ENCODE measurements around the gene AEN.

The AEN gene

DNA sequence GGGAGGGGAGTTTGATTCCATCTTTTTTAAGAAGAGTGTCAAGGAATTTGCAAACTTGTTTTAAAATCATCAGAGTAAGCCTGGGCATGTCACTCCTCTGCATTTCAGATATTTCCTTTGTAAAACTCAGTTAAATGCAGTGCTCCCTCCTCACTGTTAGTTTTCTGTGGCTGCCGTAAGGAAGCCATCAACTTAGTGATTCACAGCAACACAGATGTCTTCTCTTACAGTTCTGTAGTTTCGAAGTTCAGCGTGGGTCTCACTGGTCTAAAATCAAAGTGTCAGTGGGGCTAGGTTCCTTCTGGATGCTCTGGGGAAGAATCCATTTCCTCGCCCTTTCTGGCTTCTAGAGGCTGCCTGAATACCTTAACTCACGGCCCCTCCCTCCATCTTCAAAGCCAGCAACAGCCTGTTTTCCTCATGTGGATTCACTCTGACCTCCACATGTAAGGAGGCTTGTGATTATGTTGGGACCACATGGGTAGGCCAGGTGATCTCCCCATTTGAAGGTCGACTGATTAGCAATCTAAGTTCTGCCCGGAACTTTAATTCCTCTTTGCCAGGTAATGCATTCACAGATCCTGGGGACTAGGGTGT lies 30.1 kb downstream of the AEN start:
- DNase-seq, result no peak

DNA sequence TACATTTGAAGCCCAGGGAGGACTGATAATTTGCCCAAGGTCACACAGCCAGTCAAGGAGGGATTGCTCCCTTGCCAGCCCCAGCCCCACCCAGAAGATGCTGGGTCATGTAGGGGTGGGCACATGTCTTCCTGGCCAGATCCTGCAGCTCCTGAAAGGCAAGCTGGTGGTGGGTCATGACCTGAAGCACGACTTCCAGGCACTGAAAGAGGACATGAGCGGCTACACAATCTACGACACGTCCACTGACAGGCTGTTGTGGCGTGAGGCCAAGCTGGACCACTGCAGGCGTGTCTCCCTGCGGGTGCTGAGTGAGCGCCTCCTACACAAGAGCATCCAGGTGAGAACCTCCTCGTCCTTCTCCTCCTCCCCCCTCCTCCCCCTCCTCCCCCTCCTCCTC lies 30.8 kb downstream of the AEN start:
- no peak for DNase-seq

- no peak for DNase-seq
Observed at GRCh38 chr15:88652456-88653199, 31.5 kb downstream of the AEN start.

DNA sequence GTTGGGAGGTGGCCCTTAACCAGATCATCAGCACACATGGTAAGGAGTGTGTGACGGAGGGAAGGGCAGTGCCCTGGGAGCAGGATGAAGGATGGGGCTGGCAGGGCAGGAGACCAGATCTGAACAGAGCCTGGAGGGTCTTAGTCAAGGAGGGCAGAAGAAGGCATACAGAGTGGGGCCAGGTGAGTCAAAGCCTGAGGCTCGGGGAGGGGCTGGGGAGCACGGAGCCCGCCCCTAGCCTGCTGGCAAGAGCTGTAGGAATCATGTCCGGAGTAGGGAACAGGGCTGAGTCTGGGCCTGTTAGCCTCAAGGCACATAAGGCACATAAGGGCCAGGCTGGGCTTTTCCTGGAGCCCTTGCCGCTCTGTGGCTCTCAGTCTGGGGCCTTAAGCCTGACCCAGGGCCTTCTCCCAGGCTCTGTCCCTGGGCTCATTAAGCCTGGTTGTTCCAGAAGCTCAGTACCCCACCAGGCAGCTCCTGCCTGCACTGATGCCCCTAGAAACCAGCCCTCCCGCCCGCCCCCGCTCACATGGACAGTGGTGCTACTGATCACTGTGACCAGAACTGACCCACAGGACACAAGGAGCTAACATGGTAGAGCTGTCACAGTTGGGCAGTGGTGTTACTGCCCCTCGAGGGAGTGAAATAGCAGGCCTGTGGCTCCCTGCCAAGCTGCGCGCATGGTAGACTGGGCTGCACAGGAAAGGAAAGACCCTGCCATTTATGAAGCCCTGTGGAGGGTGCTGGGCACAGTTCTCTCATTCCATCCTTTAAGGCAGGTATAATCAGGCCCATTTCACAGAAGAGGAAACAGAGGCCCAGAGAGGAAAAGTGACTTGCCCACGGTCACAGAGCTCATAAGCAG lies 32.3 kb downstream of the AEN start:
- DNase-seq, result no peak

- no peak for DNase-seq
Observed at GRCh38 chr15:88654430-88655102, 33.4 kb downstream of the AEN start.

DNA sequence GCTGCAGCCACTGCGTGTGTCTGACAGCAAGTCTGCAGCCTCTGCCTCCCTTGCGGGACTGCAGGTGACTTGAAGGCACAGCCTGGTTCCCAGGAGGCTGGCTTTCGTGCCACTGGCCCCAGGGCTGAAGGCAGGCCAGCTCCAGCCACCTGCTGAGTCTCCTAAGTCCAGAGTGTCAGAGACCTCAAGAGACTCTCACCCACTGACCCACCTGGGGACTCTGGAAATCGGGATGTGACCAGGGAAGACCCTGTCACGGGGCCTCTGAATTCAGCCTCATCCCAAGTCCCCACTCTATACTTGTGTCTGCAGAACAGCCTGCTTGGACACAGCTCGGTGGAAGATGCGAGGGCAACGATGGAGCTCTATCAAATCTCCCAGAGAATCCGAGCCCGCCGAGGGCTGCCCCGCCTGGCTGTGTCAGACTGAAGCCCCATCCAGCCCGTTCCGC lies 34.0 kb downstream of the AEN start:
- no peak for DNase-seq

DNA sequence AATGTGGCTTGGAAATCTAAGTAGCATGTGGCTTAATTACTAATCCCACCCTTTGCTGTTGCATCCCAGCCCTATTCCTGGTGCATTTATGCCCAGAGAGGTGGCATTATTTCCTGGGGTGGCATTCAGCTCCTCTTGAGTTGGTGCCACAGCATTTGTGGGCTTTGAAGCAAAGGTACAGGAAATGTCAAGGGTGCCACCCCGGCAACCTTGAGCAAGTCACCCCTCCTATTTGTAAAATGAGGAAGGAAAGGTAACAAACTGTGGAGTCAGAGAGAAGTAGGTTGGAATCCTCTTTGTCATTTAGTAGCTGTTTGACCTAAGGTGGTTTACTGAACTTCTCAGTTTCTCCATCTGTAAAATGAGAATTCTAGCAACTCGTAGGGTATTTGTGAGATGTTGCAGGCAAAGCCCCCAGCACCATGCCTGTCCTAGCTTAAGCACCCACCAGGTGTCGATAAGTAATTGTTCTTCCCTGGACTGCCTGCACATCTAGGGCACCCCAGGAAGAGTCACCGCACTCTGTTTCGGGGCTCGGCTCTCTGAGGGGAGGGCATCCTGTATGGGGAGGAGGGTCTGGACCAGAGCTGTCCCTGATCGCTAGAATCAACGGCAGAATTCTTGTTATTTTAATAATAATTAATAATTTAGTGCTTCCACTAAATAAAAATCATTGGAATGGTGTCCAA lies 34.8 kb downstream of the AEN start:
- no peak for DNase-seq

DNA sequence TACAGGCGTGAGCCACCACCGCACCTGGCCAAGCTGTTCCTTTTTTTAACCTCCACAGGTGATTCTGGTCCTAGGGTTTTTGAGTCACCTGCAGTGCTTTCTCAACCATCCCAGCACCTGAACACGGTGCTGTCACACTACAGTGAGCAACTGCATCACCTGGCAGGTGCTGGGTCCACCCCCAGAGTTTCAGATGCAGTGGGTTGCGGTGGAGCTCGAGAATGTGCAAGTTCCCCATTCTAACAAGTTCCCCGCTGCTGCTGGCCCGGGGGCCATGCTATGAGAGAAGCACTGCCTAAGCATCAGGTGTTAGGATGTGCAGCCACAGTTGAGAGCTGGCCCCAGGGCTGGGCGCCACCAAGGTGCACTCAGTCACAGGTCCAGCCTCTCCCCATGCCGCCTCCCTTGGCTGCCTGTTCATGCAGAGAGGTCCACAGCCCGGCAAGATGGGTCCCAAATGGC lies 35.7 kb downstream of the AEN start:
- no peak for DNase-seq

GRCh38 chr15:88657326-88658069 lies 36.4 kb downstream of the AEN start:
- no peak for DNase-seq

- no peak for DNase-seq
Observed at GRCh38 chr15:88658070-88658965, 37.2 kb downstream of the AEN start.

DNA sequence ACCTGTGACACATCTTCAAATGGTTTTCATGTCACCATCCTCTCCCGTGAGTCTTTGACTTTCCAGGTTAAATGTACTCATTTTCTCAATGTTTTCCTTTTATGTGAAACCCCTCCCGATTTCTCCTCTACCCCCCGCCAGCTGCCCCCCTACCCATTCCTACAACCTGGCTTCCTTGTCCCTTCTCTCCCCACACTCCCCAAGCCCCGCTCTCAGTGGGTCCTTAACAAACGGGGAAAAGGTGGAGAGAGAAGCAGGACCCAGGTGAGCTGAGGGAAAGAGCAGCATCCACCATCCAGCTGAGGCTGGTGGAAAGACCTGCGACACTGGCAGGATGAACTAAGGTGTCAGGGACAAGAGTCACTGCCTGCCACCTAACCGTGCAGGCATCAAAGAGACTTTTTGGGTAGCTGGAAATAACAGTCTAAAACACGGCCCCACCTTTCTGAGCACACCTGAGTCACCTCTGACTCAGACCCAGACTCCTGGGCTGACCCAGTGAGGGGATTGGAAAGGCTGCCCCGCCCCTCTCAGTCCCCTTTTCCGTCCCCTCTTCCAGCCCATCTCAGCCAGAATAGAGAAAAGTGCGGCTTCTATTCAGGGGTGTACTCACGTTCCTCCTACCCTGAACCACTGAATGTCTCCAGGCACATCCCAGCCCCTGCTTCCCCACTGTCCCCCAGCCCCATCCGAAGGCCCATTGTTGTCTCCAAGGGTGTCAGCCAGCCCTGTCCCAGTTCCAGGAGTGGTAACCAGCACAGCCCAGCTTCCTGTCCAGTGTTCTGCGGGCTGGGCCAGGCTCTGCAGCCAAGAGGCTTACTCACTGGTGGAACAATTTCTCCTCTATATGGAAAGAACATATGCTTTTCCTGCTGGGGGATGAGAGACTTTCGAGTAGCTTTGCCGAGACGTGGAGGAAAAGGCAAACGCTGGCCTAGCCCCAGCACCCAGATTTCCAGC lies 38.1 kb downstream of the AEN start:
- DNase-seq, result no peak

- DNase-seq, result no peak
Observed at GRCh38 chr15:88661041-88661700, 40.0 kb downstream of the AEN start.

- no peak for DNase-seq
Observed at GRCh38 chr15:88661761-88662556, 40.8 kb downstream of the AEN start.

DNA sequence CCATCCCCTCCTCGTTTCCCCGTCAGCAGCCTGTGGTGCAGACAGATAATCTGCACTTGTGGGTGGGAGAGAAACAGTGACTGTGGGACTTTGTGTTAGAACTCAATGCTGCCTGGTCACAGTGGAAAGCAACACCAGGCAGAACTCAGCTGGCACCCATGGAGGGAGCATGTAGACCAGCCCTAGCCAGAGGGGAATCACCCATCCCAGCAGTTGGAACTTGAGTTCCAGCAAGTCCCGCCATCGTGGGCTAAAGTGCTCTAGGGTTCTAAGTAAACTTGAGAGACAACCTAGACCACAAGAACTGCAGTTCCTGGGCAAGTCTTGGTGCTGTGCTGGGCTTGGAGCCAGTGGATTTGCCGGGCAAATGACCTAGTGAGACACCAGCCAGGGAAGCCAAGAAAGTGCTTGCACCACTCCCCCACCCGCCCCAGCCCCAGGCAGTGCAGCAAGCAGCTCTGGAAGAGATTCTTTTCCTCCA lies 42.0 kb downstream of the AEN start:
- DNase-seq, result no peak

GRCh38 chr15:88664151-88664778 lies 43.1 kb downstream of the AEN start:
- peak in 1 of 4 experiments; percentile 21 for DNase-seq

- DNase-seq, result no peak
Observed at GRCh38 chr15:88674661-88675060, 53.5 kb downstream of the AEN start.

DNA sequence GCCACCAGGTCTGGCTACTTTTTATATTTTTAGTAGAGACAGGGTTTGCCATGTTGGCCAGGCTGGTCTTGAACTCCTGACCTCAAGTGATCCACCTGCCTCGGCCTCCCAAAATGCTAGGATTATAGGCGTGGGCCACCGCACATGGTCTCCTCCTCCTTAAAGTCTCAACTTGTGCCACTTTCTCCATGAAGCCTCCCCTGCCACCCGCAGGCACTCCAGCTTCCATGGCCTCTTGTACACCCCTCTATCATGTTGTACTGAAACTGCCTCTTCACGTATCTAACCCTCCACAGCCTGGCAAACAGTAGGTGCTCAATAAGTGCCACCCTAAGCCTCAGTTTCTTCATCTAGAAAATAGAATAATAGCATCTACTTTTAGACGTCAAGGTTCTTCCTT lies 57.6 kb downstream of the AEN start:
- no peak for DNase-seq

Data from activated naive CD4-positive, alpha-beta T cell (primary cell).